Measurements from ENCODE around the gene SATL1. TPM values are rescaled to one million over a fixed set of nuclear protein-coding genes. Genes with fewer than 3 reads are reported as not detected.

SATL1 gene, protein sequence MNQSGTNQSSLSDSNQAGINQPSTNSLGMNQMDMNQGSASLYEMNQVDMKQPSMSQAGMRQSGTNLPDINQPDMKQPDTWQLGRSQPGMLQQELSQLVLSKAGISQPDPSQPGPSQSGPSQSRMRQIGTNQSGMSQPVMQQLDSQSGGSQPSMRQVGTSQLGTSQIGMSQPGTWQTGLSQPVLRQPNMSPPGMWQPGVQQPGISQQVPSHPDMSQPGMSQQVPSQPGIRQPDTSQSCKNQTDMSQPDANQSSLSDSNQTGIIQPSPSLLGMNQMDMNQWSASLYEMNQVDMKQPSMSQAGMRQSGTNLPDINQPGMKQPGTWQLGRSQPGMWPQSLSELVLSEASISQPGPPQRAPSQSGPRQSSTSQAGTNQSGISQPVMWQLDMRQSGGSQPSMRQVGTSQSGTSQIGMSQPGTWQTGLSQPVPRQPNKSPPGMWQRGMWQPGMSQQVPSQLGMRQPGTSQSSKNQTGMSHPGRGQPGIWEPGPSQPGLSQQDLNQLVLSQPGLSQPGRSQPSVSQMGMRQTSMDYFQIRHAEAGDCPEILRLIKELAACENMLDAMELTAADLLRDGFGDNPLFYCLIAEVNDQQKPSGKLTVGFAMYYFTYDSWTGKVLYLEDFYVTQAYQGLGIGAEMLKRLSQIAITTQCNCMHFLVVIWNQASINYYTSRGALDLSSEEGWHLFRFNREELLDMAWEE
- under 0.01 and 0.11 TPM in 2 replicates for total RNA-seq

DNA sequence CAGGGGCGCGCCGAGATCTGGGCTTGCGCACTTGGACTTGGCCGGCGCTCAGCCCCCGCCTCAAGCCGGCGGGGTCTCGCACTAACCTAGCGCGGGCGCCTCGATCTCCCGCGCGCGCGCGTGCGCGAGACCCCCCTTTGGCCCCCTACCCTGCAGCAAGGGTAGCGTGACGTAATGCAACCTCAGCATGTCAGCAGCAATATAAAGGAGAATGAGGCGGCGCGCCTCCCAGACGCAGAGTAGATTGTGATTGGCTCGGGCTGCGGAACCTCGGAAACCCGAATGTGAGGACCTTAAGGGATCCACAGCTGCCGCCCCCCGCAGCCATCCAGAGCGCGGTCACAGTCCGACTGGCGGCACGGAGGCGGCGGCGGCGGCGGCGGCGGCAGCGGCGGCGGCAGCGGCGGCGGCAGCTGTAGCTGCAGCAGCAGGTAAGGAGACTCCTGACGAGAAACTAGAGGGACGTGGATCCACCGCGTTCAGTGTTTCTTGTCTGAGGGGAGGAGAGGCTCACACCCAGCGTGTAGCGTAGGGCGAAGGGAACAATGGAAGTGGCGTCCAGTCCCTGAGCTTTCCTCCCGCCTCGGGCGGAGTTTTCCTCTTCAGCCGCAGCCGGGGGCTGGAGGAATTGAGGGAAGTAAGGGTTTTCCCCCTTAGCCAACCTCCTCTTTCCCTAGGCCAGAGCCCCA lies at the start of gene SATL1, which contains the start of gene ZNF711:
TSS of gene SATL1 (minus strand) at position 19 of the 689 bp plus-strand sequence. CDS start 134,811 bp downstream, outside the sequence.
TSS of gene ZNF711 (plus strand) at position 231 of the 689 bp plus-strand sequence. CDS start 3,582 bp downstream, outside the sequence.

Other genes with a start within 250 kb of the SATL1 start
- 3.1 and 7.2 TPM in 2 replicates for gene APOOL, start 239.9 kb downstream of the SATL1 start, total RNA-seq
- gene ZNF711, start 212 bp upstream of the SATL1 start, total RNA-seq: 4.8 and 7.9 TPM in 2 replicates
- gene POF1B, start 135.9 kb upstream of the SATL1 start, total RNA-seq: 3.1 and 19.5 TPM in 2 replicates

All from placental epithelial cell (primary cell).